HG03521 (cell line): ENCODE data around the gene PRR29.

ENCODE experiments used
- ATAC-seq: cut with Tn5 transposase; IDR thresholded peaks from one replicate; pipeline ENCODE4 v1.9.1; 2021; ENCODE audit warnings: mild to moderate bottlenecking, moderate library complexity; ENCODE audit not compliant: unreplicated experiment

The PRR29 gene

GRCh38 chr17:64038331-64039105, 40.4 kb downstream of the PRR29 start:
- no peak for ATAC-seq

DNA sequence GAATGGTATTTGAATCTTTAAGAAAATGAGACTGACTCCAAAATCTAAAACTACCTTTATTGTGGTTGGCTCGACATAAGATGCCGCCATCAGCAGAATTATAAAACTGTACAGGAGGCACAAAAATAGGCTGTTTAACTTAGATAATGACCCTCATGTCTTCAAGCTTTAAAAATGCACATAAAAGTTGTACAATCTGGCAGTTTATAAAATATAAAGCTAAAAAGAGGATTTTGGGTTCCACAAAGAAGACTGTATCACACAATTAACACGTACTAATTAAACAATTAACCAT, 40.9 kb downstream of the PRR29 start:
- ATAC-seq: no peak

DNA sequence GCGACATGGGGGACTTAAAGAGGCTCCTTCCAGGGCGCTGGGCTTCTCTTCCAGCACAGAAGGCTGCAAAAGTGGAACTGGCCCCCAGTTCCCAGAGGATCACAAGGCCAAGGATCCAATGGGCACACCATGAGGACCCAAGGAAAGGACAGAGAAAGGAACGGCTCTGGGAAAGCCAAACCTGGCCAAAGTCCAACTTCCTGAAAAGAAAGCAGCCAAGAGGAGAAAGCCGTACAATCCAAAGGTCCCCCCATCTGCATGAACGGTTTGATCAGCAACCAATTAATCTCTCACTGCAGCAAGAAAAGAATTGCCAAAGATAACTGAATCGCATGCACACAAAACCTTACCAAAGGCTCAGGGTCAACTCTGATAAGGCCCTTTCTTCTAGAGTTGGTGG, 42.1 kb downstream of the PRR29 start:
- ATAC-seq: no peak

GRCh38 chr17:64041912-64042311, 43.8 kb downstream of the PRR29 start:
- ATAC-seq: no peak

DNA sequence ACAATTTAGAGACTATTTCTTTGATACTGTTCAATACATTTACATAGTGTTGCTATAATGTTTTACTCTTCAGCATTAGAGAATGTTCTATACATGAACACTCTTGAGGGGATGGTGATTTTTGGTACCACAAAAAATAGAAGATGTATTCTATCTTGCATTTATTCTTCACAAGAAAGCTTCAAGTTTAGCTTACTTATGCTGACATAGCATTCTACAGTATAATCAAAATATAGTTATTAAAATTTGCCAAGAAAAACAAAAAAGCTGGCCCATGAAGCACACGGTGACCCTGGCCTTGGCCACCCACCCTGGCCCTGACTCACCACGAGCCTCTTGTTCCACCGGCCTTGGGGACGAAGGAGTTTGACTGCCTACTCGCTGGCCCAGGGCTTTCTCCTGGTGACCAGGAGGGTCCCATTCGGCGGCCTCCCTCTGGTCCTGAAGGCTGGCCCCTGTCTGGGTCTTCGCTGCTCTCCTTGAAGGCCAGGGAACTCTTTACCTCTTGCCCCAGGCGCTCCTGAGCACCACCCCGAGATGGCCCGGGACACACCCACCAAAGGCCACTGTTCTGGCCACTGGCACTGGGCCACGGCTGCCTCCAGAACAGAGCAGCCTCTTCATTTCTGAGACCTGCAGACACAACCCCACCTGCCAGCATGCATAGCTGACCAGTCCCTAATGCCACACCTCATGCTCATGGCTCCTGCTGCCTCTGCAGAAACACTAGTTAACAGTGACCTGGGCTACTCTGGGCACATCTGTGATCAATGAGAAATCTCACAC, 44.7 kb downstream of the PRR29 start:
- no peak for ATAC-seq

GRCh38 chr17:64045176-64045575, 47.0 kb downstream of the PRR29 start:
- ATAC-seq: no peak

DNA sequence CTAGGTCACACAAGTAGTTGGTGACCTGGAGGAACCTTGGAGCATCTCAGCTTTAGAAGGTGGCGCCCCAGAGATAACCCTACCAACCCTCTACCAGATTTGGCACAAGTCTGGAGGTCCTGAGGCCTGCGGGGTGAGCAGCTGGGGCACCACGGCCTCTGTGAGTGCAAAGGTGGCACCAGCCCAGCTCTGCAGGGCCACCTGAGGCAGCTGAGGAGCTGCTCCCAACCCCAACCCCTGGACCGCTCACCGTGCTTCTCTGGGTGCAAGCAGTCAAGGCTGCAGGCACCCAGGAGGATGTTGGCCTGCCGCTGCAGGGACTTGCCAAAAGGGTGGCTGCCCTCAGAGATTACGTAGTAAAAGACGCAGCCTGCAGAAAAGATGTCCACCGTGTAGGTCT, 50.7 kb downstream of the PRR29 start:
- no peak for ATAC-seq

DNA sequence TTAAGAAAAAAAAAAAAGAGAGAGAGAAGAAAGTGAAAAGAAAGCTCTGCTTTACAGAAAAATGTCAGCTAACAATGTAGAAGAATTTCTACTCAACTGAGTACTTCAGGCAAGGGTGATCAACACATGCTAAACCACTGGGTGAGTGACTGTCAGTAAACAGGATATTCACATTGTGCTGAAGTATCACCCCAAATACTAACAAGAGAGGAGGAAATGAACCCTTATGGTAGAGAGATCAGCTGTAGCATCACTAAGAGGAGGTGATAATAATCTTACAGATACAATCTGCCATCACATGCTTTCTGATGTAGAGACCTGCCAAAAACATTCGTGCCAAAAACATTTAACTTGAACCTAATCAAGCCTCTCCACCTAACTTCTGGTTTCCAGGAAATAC, 53.0 kb downstream of the PRR29 start:
- ATAC-seq: no peak

DNA sequence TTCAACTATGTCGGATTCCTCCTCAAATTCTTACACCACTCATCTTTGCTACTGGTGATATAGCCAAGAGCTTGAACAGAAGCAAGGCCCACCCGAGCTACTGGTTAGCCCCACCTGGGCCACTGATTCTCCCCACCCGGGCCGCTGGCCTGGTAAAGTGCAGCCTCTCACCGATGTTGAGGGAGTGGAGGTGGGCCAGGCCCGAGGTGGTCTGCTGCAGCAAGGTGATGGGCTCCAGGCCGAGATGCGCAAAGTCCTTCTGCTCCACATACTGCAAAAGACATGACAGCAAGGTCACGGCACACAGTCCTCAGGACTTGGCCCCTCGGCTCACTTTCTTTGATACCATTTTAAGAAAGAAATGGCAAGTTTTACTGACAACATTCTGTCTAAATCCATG, 55.0 kb downstream of the PRR29 start:
- ATAC-seq: no peak
